Raji (cell line): ENCODE measurements around the gene MYH6.

Source experiments
- POLR2A ChIP-seq: IDR thresholded peaks from 2 replicates; pipeline ENCODE4 v1.6.1; 2011; ENCODE audit warnings: low read depth, low read length, control low read depth; ENCODE audit not compliant: insufficient read depth

The MYH6 gene

DNA sequence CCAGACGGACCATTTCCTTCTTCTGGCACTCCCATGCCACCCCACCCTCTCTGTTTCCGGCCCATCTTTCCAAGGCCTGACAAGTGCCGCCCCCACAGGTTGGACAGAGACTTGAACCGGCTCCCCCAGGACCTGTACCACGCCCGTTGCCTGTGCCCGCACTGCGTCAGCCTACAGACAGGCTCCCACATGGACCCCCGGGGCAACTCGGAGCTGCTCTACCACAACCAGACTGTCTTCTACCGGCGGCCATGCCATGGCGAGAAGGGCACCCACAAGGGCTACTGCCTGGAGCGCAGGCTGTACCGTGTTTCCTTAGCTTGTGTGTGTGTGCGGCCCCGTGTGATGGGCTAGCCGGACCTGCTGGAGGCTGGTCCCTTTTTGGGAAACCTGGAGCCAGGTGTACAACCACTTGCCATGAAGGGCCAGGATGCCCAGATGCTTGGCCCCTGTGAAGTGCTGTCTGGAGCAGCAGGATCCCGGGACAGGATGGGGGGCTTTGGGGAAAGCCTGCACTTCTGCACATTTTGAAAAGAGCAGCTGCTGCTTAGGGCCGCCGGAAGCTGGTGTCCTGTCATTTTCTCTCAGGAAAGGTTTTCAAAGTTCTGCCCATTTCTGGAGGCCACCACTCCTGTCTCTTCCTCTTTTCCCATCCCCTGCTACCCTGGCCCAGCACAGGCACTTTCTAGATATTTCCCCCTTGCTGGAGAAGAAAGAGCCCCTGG lies 32.4 kb downstream of the MYH6 start:
- TF ChIP-seq POLR2A = no peak

GRCh38 chr14:23373041-23373440 lies 35.0 kb downstream of the MYH6 start:
- TF ChIP-seq POLR2A = no peak

GRCh38 chr14:23372509-23372908 lies 35.6 kb downstream of the MYH6 start, which contains the start of gene IL25:
TSS of gene IL25 (plus strand) at chr14:23372809.
- TF ChIP-seq POLR2A = no peak

DNA sequence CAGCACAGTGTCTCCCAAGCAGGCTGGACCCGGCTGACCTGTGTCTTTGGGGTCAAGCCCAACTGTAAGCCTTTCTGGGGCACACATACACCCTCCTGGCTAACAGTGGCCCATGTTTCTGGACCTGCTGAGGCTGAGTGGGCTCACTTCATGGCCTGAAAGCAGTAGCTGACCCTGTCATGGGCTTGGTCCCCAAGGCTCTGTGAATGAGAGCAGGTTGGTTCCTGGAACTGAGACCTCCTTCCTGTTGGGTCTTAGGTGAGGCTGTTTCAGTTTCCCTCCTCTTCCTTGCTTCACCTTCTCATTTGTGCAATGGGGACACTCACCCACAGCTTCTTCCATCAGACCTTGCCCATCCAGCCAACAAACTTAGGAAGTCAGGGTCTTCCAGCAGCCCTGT lies 36.2 kb downstream of the MYH6 start:
- no peak for TF ChIP-seq POLR2A

GRCh38 chr14:23370221-23370620 lies 37.9 kb downstream of the MYH6 start:
- no peak for TF ChIP-seq POLR2A

GRCh38 chr14:23366426-23366921 lies 41.6 kb downstream of the MYH6 start:
- TF ChIP-seq POLR2A = no peak

GRCh38 chr14:23365732-23366425 lies 42.2 kb downstream of the MYH6 start:
- TF ChIP-seq POLR2A = no peak

DNA sequence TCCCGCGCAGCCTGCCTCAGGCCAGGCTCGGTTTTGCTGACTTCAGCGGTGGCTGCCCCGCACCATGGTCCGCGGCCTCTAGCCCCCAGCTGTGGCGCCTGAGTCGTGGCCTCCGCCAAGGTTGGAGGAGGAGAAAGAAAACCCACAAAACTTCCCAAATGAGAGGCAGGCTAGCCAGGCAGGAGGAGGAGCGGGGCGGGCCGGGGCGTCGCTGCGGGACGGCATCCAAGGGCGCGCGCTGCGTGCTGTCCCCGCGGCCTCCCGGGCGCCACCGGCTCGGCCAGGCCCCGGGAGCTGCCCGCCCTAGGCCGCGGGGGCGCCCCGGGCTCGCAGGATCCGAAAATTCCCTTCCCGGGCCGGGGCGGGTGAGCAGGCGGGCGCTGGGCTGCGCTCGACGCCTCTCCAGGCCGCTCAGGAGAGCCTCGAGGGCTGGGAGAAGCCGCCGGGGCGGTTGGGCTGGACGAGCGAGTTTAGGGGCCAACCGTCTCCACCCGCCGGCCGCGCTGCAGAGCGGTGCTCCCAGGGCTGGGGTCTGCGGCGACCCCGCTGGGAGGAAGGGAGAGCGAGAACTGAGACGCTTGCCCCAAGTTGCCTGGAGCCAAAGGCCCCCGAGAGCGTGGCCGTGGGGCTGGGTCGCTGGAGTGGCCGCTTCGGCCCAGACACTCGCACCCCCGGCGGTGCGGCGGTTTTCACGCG lies 42.9 kb downstream of the MYH6 start, which contains the start of gene EFS:
EFS (minus strand) TSS at position 137 of the 696 bp plus-strand sequence. CDS start 147 bp downstream, outside the sequence.
- no peak for TF ChIP-seq POLR2A

DNA sequence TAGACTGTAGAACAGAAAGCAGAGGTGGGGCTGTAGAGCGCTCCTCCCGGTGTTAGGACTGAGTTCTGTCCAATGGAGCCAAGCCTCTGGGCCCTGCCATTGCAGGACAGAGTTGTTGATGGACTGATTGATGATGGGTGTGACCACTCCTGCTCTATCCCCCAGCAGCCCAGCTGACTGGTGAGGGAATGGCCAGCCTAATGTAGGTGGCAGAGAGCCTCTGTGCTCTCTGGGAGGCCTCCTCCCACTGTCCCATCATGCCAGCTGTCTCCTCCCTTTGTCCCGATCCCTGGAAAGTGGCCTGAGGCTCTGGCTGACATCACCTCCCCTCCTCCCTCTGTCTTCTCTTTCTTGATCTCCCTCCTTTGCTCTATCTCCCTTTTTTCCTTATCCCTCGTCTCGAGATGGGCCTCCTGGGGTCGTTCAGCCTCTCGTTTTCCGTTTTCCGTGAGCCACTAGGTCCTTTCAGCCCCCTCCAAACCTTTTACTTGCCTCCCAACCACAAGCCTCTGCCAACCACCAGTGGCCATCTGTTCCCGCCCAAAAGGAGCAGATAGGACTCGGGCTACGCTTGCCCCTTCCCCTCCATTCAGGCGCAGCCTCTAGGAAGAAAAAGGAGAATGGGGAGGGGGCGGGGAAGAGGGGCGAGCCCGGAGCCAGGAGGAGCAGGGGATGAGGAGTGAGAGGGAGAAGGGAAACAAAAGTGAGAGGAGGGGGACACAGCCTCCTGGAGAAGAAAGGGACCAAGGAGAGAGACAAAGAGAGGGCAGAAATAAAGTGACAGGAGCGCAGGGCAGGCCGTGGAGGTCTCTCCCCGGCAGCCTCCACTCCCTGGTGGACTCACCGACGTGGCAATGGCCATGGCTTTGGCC lies 43.7 kb downstream of the MYH6 start:
- no peak for TF ChIP-seq POLR2A

- TF ChIP-seq POLR2A = no peak
Observed at GRCh38 chr14:23362200-23362599, 45.9 kb downstream of the MYH6 start.

GRCh38 chr14:23361763-23362162 lies 46.3 kb downstream of the MYH6 start:
- TF ChIP-seq POLR2A = no peak

GRCh38 chr14:23361320-23361719 lies 46.8 kb downstream of the MYH6 start:
- no peak for TF ChIP-seq POLR2A

DNA sequence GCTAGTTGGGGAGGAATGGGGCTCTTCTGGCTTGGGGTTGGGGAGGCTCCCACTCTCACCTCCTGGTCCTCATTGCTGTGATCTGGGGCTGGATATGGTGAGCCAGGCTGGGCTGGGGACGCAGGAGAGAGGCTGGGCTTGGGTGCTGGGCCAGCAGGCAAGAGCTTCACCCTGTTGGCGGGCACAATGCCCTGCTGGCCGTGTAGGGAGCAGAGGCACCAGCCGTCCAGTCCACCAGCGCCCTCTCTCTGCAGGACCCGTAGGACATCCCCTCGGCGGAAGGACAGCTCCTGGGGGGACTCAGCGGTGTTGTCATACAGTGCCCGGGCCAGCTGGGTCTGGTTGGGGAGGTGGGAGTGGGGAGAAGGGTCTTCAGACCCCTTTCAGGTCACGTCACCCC lies 47.6 kb downstream of the MYH6 start:
- TF ChIP-seq POLR2A = no peak

DNA sequence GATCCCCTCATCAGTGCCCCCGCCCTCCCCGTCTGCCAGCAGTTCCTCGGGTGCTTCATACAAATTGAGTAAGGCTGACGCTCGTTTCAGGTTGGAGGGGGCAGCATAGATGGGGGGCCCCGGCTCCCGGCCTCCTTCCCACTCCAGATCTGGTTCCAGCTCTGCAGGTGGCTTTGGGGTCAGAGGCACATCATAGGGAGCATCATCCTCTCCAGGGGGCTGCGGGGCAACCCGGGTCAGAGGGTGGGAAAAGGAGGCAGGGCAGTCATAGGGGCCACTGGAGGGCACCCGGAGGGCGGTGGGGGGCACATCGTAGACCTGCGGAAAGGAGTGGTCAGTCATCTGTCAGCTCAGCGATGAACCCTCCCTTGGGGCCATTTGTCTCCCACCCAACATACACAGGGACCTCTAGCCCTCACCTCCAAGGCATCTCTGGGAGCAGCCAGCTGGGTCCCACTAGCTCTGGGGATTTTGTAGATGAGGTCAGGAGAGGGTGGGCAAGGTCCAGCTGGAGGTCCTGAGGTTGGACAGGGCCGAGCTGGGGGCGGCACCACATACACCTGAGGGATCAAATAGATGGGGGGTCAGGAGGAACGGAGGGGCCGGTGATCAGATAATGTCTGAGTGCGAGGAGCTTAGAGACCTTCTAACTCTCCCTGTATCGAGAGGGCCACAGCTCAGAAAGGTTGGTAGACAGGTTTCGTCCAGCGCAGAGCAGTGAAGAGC lies 48.2 kb downstream of the MYH6 start:
- no peak for TF ChIP-seq POLR2A
